OCI-LY7 (cell line): ENCODE measurements around the gene IER5L. TPM values are rescaled to one million over a fixed set of nuclear protein-coding genes. Genes with fewer than 3 reads are reported as not detected.
"Not testable (repeated sequence)": the region's sequence is repeated elsewhere in the genome, so short reads cannot be mapped to it uniquely, and the experiment has no call there.

Experiments
- BruUV-seq: library from RNA; stranded (reverse); fragments of 400-500 nt; replicated peaks from 2 replicates; lab custom pipeline; 2021; lab: Mats Ljungman, UMichigan
- CTCF ChIA-PET: fragments of 300-600 bp; sonication (Branson Sonifier 250); formaldehyde crosslinking; loops from one replicate; lab custom pipeline; 2022; ENCODE audit warnings: antibody characterized with exemption; ENCODE audit not compliant: unreplicated experiment; lab: Charles Lee
- POLR2A ChIA-PET: fragments of 300-600 bp; sonication (Branson Sonifier 250); formaldehyde crosslinking; loops from one replicate; lab custom pipeline; 2022; ENCODE audit warnings: antibody characterized with exemption; lab: Charles Lee
- DNase-seq: peaks from one replicate; pipeline ENCODE4 v3.0.0-alpha.2; 2015; ENCODE audit warnings: low spot score
- H2AFZ ChIP-seq: fragments of 200-600 bp; sonication (generic), shearing (Covaris generic); 2 replicates; pipeline ENCODE4 v1.6.1; 2014; ENCODE audit warnings: mild to moderate bottlenecking, antibody characterized with exemption, low read length, moderate library complexity
- H3K27ac ChIP-seq: fragments of 200-600 bp; sonication (generic); 2 replicates; pipeline ENCODE4 v1.5.1; 2014; ENCODE audit warnings: mixed run types, low read depth, mild to moderate bottlenecking, moderate library complexity, low read length, inconsistent platforms; ENCODE audit not compliant: poor library complexity, severe bottlenecking
- H3K36me3 ChIP-seq: fragments of 200-600 bp; sonication (generic); 2 replicates; pipeline ENCODE4 v1.6.1; 2014; ENCODE audit warnings: mild to moderate bottlenecking, antibody characterized with exemption, low read length, moderate library complexity, mixed read lengths; ENCODE audit not compliant: insufficient read depth
- H3K4me1 ChIP-seq: fragments of 200-600 bp; sonication (generic); 2 replicates; pipeline ENCODE4 v1.5.1; 2014; ENCODE audit warnings: mild to moderate bottlenecking, low read length; ENCODE audit not compliant: insufficient read depth, poor library complexity, severe bottlenecking
- H3K4me2 ChIP-seq: fragments of 200-600 bp; sonication (generic); 2 replicates; pipeline ENCODE4 v1.6.1; 2014; ENCODE audit warnings: mild to moderate bottlenecking, low read length
- H3K4me3 ChIP-seq: fragments of 200-600 bp; sonication (generic); 2 replicates; pipeline ENCODE4 v1.5.1; 2014; ENCODE audit warnings: mild to moderate bottlenecking, low read depth, low read length; ENCODE audit not compliant: poor library complexity, severe bottlenecking
- H3K79me2 ChIP-seq: fragments of 200-600 bp; sonication (generic); 2 replicates; pipeline ENCODE4 v1.6.1; 2016; ENCODE audit warnings: low read depth, mild to moderate bottlenecking, low read length, moderate library complexity, mixed read lengths; ENCODE audit not compliant: insufficient read depth
- H3K9me2 ChIP-seq: fragments of 200-600 bp; sonication (generic); 2 replicates; pipeline ENCODE4 v1.6.1; 2016; ENCODE audit warnings: mild to moderate bottlenecking, low read length, mixed read lengths; ENCODE audit not compliant: insufficient read depth
- H3K9me3 ChIP-seq: fragments of 200-600 bp; sonication (generic); 2 replicates; pipeline ENCODE4 v1.6.1; 2014; ENCODE audit warnings: mild to moderate bottlenecking, mixed run types, low read length, mixed read lengths
- H4K20me1 ChIP-seq: fragments of 200-600 bp; sonication (generic); 2 replicates; pipeline ENCODE4 v1.6.1; 2014; ENCODE audit warnings: mild to moderate bottlenecking, antibody characterized with exemption, low read length, moderate library complexity, mixed read lengths; ENCODE audit not compliant: insufficient read depth
- EZH2phosphoT487 ChIP-seq: fragments of 200-600 bp; sonication (generic); IDR thresholded peaks from 2 replicates; pipeline ENCODE4 v1.6.1; 2018; ENCODE audit warnings: low read depth, borderline replicate concordance, mild to moderate bottlenecking, mixed run types, antibody characterized with exemption, low read length, moderate library complexity, mixed read lengths
- intact Hi-C: fragments of 100-400 bp; cut with micrococcal nuclease; formaldehyde crosslinking; loops from one replicate; pipeline ENCODE4 v1.10.0; 2022; ENCODE audit not compliant: unreplicated experiment
- total RNA-seq, 2 experiments: library from RNA; depleted of rRNA in 1 of 2; stranded (reverse); fragments of >200 nt in 1 of 2; shearing (Covaris generic) in 1 of 2; gene quantifications; 2 replicates each; pipeline ENCODE4 v1.2.3, GENCODE V29; 2014 to 2022
- TF ChIP-seq, protein P1 (sequence below): fragments of 200-600 bp; sonication (generic); conservative IDR thresholded peaks from 2 replicates; pipeline ENCODE4 v1.5.1; 2014; ENCODE audit warnings: mild to moderate bottlenecking, antibody characterized with exemption, low read length, moderate library complexity, mixed read lengths

The IER5L gene
- total RNA-seq, 2 experiments from 2014 or later, result 2.8 to 21.2 TPM

DNA sequence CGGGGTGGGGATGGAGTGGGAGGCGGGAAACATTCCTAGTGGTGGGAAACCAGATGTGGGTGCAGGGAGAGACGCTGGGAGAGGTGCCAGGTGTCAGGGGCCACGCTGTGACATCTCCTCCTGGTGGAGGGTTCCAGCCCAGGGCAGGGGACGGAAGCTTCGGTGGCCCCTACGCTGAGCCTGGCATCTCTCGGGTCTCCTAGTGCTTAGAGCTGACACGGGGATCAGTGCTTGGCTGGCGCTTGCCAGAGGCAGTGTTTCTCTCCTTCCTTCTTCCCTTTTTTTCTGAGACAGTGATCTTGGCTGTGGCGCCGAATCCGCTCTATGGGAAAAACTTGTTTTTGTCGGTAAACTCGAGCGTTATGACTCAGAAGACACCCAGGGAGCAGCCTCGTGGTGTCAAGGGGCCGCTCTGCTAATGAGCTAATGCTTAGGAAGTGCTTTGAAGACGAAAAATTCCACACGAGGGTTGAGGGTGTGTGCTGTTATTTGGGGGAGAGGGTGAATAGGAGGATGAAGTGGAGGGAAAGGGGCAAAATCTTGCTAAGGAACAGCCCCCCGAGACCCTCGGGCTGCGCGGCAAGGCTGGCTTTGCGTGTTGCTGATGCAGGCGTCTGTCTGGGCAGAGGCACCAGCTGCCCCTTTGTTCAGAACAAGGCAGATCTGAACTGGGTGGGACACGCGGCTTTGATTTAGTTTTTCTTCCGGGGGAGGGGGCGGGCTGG is 20.4 kb upstream of the IER5L start:
- H3K27ac ChIP-seq, result no peak overlapping the region

DNA sequence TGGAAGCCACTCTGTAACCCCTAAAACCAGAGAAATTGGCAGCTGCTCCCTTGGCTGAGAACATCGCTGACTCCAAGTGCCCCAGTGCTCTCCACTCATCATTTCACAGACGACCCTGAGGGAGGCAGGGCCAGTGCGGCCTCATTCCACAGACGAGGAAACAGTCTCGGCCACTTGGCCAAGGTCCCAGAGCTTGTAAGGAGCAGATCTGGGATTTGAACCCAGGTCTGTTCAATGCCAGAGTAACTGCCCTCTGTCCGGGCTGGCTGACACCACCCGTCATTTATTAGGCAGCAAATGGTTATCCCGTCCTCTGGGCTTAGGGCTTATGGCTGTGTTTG is 19.9 kb upstream of the IER5L start:
- Histone ChIP-seq H3K9me3 (no peaks in the 10 kb centered on the region), H2AFZ (no peak overlapping the region), H3K9me2 (no peaks in the 10 kb centered on the region), H3K4me2 (no peak overlapping the region), H3K79me2 (no peaks in the 10 kb centered on the region), H4K20me1 (no peaks in the 10 kb centered on the region), H3K4me1 (no peaks in the 10 kb centered on the region), H3K36me3 (no peaks in the 10 kb centered on the region), H3K4me3 (no peak overlapping the region), H3K27ac (no peak overlapping the region)
- no peak for DNase-seq
- CTCF ChIA-PET, result no interaction called here
- POLR2A ChIA-PET, result no interaction called here
- no TSS peak for BruUV-seq
- intact Hi-C loops, result no loop called here
- no peak for TF ChIP-seq EZH2phosphoT487
- TF ChIP-seq, protein P1, sequence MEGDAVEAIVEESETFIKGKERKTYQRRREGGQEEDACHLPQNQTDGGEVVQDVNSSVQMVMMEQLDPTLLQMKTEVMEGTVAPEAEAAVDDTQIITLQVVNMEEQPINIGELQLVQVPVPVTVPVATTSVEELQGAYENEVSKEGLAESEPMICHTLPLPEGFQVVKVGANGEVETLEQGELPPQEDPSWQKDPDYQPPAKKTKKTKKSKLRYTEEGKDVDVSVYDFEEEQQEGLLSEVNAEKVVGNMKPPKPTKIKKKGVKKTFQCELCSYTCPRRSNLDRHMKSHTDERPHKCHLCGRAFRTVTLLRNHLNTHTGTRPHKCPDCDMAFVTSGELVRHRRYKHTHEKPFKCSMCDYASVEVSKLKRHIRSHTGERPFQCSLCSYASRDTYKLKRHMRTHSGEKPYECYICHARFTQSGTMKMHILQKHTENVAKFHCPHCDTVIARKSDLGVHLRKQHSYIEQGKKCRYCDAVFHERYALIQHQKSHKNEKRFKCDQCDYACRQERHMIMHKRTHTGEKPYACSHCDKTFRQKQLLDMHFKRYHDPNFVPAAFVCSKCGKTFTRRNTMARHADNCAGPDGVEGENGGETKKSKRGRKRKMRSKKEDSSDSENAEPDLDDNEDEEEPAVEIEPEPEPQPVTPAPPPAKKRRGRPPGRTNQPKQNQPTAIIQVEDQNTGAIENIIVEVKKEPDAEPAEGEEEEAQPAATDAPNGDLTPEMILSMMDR, result no peak

More for the DNA sequence above, 20.4 kb upstream of the IER5L start:
- no peak overlapping the region for H3K4me3 ChIP-seq
- no peaks in the 10 kb centered on the region for H3K79me2 ChIP-seq
- H3K9me2 ChIP-seq, result no peaks in the 10 kb centered on the region
- H4K20me1 ChIP-seq, result no peaks in the 10 kb centered on the region
- no peak overlapping the region for H2AFZ ChIP-seq
- intact Hi-C loops, result no loop called here
- ChIA-PET CTCF (no interaction called here), POLR2A (no interaction called here)
- no peaks in the 10 kb centered on the region for H3K36me3 ChIP-seq
- no peaks in the 10 kb centered on the region for H3K4me1 ChIP-seq
- no peak for DNase-seq
- no peaks in the 10 kb centered on the region for H3K9me3 ChIP-seq
- no TSS peak for BruUV-seq
- TF ChIP-seq, protein P1, result no peak
- TF ChIP-seq EZH2phosphoT487, result no peak
- no peak overlapping the region for H3K4me2 ChIP-seq

DNA sequence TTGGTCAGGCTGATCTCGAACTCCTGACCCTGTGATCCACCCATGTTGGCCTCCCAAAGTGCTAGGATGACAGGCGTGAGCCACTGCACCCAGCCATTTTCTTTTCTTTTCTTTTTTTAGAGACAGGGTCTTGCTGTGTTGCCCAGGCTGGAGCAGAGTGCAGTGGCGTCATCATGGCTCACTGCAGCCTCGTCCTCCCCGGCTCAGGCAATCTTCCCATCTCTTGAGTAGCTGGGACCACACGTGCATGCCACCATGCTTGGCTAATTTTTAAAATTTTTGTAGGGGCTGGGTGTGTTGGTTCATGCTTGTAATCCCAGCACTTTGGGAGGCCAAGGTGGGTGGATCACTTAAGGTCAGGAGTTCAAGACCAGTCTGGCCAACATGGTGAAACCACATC is 19.0 kb upstream of the IER5L start:
- intact Hi-C loops, result not testable (repeated sequence)

More for the DNA sequence above, 19.0 kb upstream of the IER5L start:
- CTCF ChIA-PET, H4K20me1 ChIP-seq, H2AFZ ChIP-seq, H3K36me3 ChIP-seq, H3K4me2 ChIP-seq, BruUV-seq, DNase-seq, POLR2A ChIA-PET, H3K4me1 ChIP-seq, H3K4me3 ChIP-seq, H3K27ac ChIP-seq, H3K79me2 ChIP-seq, H3K9me2 ChIP-seq, H3K9me3 ChIP-seq: not testable (repeated sequence)
